Measurements from ENCODE around the gene CDKN1A.

CDKN1A gene

GRCh38 chr6:36698871-36699271 is 20.4 kb downstream of the CDKN1A start:
- no peak overlapping the region for H3K27ac ChIP-seq (ENCODE audit: extremely low read depth, low read depth, low read length)
- no peaks in the 10 kb centered on the region for H3K36me3 ChIP-seq (ENCODE audit: control insufficient read depth in 2 of 2, insufficient read depth in 1 of 2, low read length in 2 of 2)
- POLR2A ChIA-PET = interaction anchor here (0.7 kb wide), 1 partner anchor 20 kb away, joined by 3 read pairs; the partner anchor contains the start of gene CDKN1A
- no peaks in the 10 kb centered on the region for H3K4me1 ChIP-seq (ENCODE audit: control insufficient read depth, insufficient read depth, low read length)
- CTCF ChIA-PET = no interaction called here
- TF ChIP-seq ZNF768 (tag by site-specific recombination; IDR thresholded peaks at IDR 0.05) (no peak), SCRT2 (tag by site-specific recombination; IDR thresholded peaks at IDR 0.05) (peak; percentile 70), ZNF416 (tag by site-specific recombination; IDR thresholded peaks at IDR 0.05) (no peak), ZNF223 (tag by site-specific recombination; IDR thresholded peaks at IDR 0.05) (no peak)
- no peak overlapping the region for H3K4me3 ChIP-seq (ENCODE audit: low read depth, low read length)
- H3K9me3 ChIP-seq (ENCODE audit: control insufficient read depth, insufficient read depth, low read depth, low read length) = no peaks in the 10 kb centered on the region

GRCh38 chr6:36699348-36699747 is 20.8 kb downstream of the CDKN1A start:
- ChIA-PET POLR2A (interaction anchor here (0.7 kb wide), 1 partner anchor 21 kb away, joined by 3 read pairs; the partner anchor contains the start of gene CDKN1A), CTCF (no interaction called here)
- Histone ChIP-seq H3K36me3 (ENCODE audit: control insufficient read depth in 2 of 2, insufficient read depth in 1 of 2, low read length in 2 of 2) (no peaks in the 10 kb centered on the region), H3K27ac (ENCODE audit: extremely low read depth, low read depth, low read length) (no peak overlapping the region), H3K9me3 (ENCODE audit: control insufficient read depth, insufficient read depth, low read depth, low read length) (no peaks in the 10 kb centered on the region), H3K4me1 (ENCODE audit: control insufficient read depth, insufficient read depth, low read length) (no peaks in the 10 kb centered on the region), H3K4me3 (ENCODE audit: low read depth, low read length) (no peak overlapping the region)
- TF ChIP-seq ZNF548 (tag by site-specific recombination; IDR thresholded peaks at IDR 0.05) = no peak
- no peak for TF ChIP-seq ZNF645 (tag by site-specific recombination; IDR thresholded peaks at IDR 0.05)
- TF ChIP-seq ZFP69B (tag by site-specific recombination; IDR thresholded peaks at IDR 0.05) = no peak
- no peak for TF ChIP-seq TCF7L2 (IDR thresholded peaks at IDR 0.05; ENCODE audit: borderline replicate concordance, low read depth, low read length)
- no peak for TF ChIP-seq KLF17 (tag by site-specific recombination; IDR thresholded peaks at IDR 0.05)
- no peak for TF ChIP-seq ZNF274 (IDR thresholded peaks at IDR 0.05; ENCODE audit: low read length)
- TF ChIP-seq ZNF274 (tag by site-specific recombination; IDR thresholded peaks at IDR 0.05; ENCODE audit: borderline replicate concordance) = no peak
- no peak for TF ChIP-seq ZNF792 (tag by site-specific recombination; IDR thresholded peaks at IDR 0.05)
- TF ChIP-seq ZBTB21 (tag by site-specific recombination; IDR thresholded peaks at IDR 0.05) = no peak
- no peak for TF ChIP-seq ZNF18 (tag by site-specific recombination; IDR thresholded peaks at IDR 0.05)
- no peak for TF ChIP-seq ZNF24 (tag by site-specific recombination; IDR thresholded peaks at IDR 0.05)

- Histone ChIP-seq H3K9me3 (ENCODE audit: control insufficient read depth, insufficient read depth, low read depth, low read length) (no peaks in the 10 kb centered on the region), H3K4me3 (ENCODE audit: low read depth, low read length) (no peak overlapping the region), H3K27ac (ENCODE audit: extremely low read depth, low read depth, low read length) (no peak overlapping the region), H3K4me1 (ENCODE audit: control insufficient read depth, insufficient read depth, low read length) (no peaks in the 10 kb centered on the region), H3K36me3 (ENCODE audit: control insufficient read depth in 2 of 2, insufficient read depth in 1 of 2, low read length in 2 of 2) (no peaks in the 10 kb centered on the region)
- ChIA-PET CTCF (interaction anchor here (0.8 to 1.0 kb wide), 2 partner anchors 61 to 82 kb away, joined by 3 to 4 read pairs; no protein-coding TSS in a partner anchor), POLR2A (interaction anchor here (0.6 kb wide), 1 partner anchor 22 kb away, joined by 3 read pairs; the partner anchor contains the start of gene CDKN1A)
- TF ChIP-seq ZNF768 (tag by site-specific recombination; IDR thresholded peaks at IDR 0.05) (peak; percentile 80; the same call in 1 of the 2 replicates), PATZ1 (tag by site-specific recombination; IDR thresholded peaks at IDR 0.05) (no peak), ZNF76 (tag by site-specific recombination; IDR thresholded peaks at IDR 0.05; ENCODE audit: borderline replicate concordance, low read depth) (no peak), ZNF121 (tag by site-specific recombination; IDR thresholded peaks at IDR 0.05) (0 out of 2 replicates have a peak, but pooled peaks have one; percentile 62)
Observed at GRCh38 chr6:36700071-36700812, 21.7 kb downstream of the CDKN1A start.
